Effector CD8-positive, alpha-beta T cell (primary cell): Measurements from ENCODE around the gene CTNNA1.

Experiments used
- DNase-seq: peaks from one replicate; lab custom pipeline; 2025; lab: John Stamatoyannopoulos, UW

Gene CTNNA1

GRCh38 chr5:138932171-138932810, 179.1 kb downstream of the CTNNA1 start:
- no peak for DNase-seq

GRCh38 chr5:138933522-138934290, 180.5 kb downstream of the CTNNA1 start:
- DNase-seq, result no peak

- DNase-seq, result no peak
Measured at GRCh38 chr5:138934971-138935370, 181.7 kb downstream of the CTNNA1 start.

- DNase-seq, result no peak
Measured at GRCh38 chr5:138935466-138935865, 182.2 kb downstream of the CTNNA1 start.

GRCh38 chr5:138936225-138936967, 183.2 kb downstream of the CTNNA1 start:
- DNase-seq, result no peak

GRCh38 chr5:138936968-138937345, 183.7 kb downstream of the CTNNA1 start:
- DNase-seq, result no peak

GRCh38 chr5:138937392-138938387, 184.5 kb downstream of the CTNNA1 start:
- no peak for DNase-seq

- no peak for DNase-seq
Measured at GRCh38 chr5:138938526-138938925, 185.3 kb downstream of the CTNNA1 start.

GRCh38 chr5:138942066-138942465, 188.8 kb downstream of the CTNNA1 start:
- no peak for DNase-seq

GRCh38 chr5:138942861-138943260, 189.6 kb downstream of the CTNNA1 start:
- no peak for DNase-seq

- DNase-seq, result no peak
Measured at GRCh38 chr5:138943599-138944173, 190.5 kb downstream of the CTNNA1 start.

- no peak for DNase-seq
Measured at GRCh38 chr5:138944527-138945322, 191.5 kb downstream of the CTNNA1 start.

- DNase-seq, result no peak
Measured at GRCh38 chr5:138945421-138946240, 192.4 kb downstream of the CTNNA1 start.

- no peak for DNase-seq
Measured at GRCh38 chr5:138946241-138946623, 193.0 kb downstream of the CTNNA1 start.

- DNase-seq, result no peak
Measured at GRCh38 chr5:138946831-138947560, 193.8 kb downstream of the CTNNA1 start.

- no peak for DNase-seq
Measured at GRCh38 chr5:138947780-138948179, 194.6 kb downstream of the CTNNA1 start.

GRCh38 chr5:138948471-138949222, 195.4 kb downstream of the CTNNA1 start:
- DNase-seq, result no peak

GRCh38 chr5:138949223-138949574, 196.0 kb downstream of the CTNNA1 start:
- no peak for DNase-seq
